ENCODE measurements around the gene DIDO1. TPM values are rescaled to one million over a fixed set of nuclear protein-coding genes. Genes with fewer than 3 reads are reported as not detected.
A peak's percentile ranks its signal among the peaks of the same experiment; 100 is the strongest.

The DIDO1 gene
- total and polyA plus RNA-seq, 8 donors = 38.1 to 65.9 (median 58.5) TPM

DNA sequence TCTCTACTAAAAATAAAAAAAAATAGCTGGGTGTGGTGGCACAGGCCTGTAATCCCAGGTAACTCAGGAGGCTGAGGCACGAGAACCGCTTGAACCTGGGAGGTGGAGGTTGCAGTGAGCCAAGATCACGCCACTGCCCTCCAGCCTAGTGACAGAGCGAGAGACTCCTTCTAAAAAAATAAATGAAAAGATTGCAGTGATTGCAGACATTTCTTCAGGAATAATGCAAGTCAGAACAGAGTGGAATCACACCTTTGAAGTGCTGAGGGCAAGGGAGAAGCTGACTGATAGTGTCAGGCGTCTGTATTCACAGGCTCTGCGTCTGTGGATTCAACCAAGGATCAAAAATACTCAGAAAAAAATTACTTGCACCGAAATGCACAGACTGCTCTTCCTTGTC, 62.1 kb downstream of the DIDO1 start:
- no peak overlapping the region for H3K27ac ChIP-seq
- no peak for ATAC-seq
- TF ChIP-seq, protein P1, sequence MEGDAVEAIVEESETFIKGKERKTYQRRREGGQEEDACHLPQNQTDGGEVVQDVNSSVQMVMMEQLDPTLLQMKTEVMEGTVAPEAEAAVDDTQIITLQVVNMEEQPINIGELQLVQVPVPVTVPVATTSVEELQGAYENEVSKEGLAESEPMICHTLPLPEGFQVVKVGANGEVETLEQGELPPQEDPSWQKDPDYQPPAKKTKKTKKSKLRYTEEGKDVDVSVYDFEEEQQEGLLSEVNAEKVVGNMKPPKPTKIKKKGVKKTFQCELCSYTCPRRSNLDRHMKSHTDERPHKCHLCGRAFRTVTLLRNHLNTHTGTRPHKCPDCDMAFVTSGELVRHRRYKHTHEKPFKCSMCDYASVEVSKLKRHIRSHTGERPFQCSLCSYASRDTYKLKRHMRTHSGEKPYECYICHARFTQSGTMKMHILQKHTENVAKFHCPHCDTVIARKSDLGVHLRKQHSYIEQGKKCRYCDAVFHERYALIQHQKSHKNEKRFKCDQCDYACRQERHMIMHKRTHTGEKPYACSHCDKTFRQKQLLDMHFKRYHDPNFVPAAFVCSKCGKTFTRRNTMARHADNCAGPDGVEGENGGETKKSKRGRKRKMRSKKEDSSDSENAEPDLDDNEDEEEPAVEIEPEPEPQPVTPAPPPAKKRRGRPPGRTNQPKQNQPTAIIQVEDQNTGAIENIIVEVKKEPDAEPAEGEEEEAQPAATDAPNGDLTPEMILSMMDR (IDR thresholded peaks at IDR 0.05) = no peak
- intact Hi-C loops (cut with DNase I) = no loop called here
- no peaks in the 10 kb centered on the region for H3K36me3 ChIP-seq
- peak in 1 of 4 donors; percentile 4 for DNase-seq
- peaks cover 7 to 19% of the 10 kb centered on the region in 2 donors for H3K4me1 ChIP-seq
- peaks cover 0 to 12% of the 10 kb centered on the region in 2 donors for H3K27me3 ChIP-seq
- H3K4me3 ChIP-seq = no peak overlapping the region
- H3K9me3 ChIP-seq = no peaks in the 10 kb centered on the region

DNA sequence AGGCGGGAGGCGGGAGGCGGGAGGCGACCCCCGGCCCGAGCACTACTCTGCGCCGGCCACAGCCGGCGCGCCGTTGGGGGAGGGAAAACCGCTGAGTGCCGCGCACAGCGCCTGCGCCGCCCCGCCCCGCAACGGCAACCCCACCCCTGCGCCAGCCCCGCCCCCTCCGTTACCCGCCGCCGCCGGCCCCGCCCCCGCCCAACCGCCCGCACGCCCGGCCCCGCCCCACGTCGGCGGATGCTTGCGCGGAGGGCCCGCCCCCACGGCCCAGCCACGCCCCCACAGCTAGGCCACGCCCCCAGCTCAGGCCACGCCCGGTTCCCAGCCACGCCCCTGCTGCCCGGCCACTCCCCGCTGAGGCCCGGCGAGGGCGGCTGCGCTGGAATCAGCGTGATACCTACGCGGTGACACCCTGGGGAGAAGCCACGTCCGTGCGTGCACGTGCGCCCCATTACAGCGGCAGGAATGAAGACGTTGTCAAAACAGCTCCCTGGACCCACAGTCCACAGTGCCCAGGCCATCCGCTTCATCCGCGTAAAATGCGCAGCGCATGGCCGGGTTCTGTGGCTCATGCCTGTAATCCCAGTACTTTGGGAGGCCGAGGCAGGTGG, 64.5 kb downstream of the DIDO1 start, which contains the start of gene TCFL5:
Gene TCFL5, minus strand, starts transcription at position 97 of the 611 bp plus-strand sequence. CDS start 152 bp downstream, outside the sequence.
- peaks cover 0 to 7% of the 10 kb centered on the region in 2 donors for H3K36me3 ChIP-seq
- H3K9me3 ChIP-seq = no peaks in the 10 kb centered on the region
- peak within 1 kb of the TSS; percentile 15 to 42 for H3K4me3 ChIP-seq
- H3K27ac ChIP-seq = no peak within 1 kb of the TSS
- ATAC-seq (peak; percentile 100), DNase-seq (peak; percentile 74 to 98 (median 89))
- intact Hi-C loops (cut with DNase I) = no loop called here
- peaks cover 0 to 12% of the 10 kb centered on the region in 2 donors for H3K27me3 ChIP-seq
- TF ChIP-seq, protein P1 (IDR thresholded peaks at IDR 0.05) = no peak
- peaks cover 7 to 19% of the 10 kb centered on the region in 2 donors for H3K4me1 ChIP-seq

- H3K27me3 ChIP-seq = peaks cover 0 to 12% of the 10 kb centered on the region in 2 donors
- H3K36me3 ChIP-seq = peaks cover 0 to 10% of the 10 kb centered on the region in 2 donors
- DNase-seq (peak in 2 of 4 donors; percentile 43 to 86), ATAC-seq (no peak)
- H3K27ac ChIP-seq = no peak overlapping the region
- TF ChIP-seq, protein P1 (IDR thresholded peaks at IDR 0.05) = no peak
- intact Hi-C loops (cut with DNase I) = no loop called here
- peaks cover 7 to 19% of the 10 kb centered on the region in 2 donors for H3K4me1 ChIP-seq
- peak overlapping the region; percentile 15 to 42 for H3K4me3 ChIP-seq
- H3K9me3 ChIP-seq = no peaks in the 10 kb centered on the region
Observed at GRCh38 chr20:62860924-62861691, 65.2 kb downstream of the DIDO1 start.

DNA sequence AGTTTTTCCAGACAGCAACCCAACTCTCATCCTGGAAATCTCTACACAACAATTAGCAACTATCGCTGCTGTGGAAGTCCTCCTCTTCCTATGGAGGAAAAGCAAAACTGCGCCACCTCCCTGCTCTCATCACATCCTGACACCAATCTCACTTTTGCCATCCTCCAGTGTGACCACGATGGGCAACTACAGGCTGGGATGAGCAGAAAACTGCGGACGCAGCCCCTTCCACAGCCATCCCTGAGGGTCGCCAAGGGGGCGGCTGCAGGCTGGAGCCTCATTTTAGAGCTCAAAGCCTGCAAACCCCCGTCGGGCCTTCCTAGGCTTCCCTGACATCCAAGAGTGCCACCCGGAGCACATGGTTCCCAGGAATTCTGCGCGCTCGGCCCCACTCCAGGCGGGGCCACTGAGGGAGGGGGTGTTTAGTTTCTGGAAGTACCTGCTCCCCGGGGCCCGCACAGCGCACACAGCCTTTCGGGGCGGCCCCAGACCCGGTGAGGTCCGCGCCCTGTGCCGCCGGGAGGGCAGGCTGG, 65.8 kb downstream of the DIDO1 start:
- TF ChIP-seq, protein P1 (IDR thresholded peaks at IDR 0.05) = no peak
- Histone ChIP-seq H3K36me3 (peaks cover 0 to 10% of the 10 kb centered on the region in 2 donors), H3K27me3 (peaks cover 0 to 12% of the 10 kb centered on the region in 2 donors), H3K9me3 (no peaks in the 10 kb centered on the region), H3K4me3 (peak overlapping the region; percentile 5 to 42), H3K4me1 (peaks cover 7 to 19% of the 10 kb centered on the region in 2 donors), H3K27ac (no peak overlapping the region)
- ATAC-seq = no peak
- peak in 2 of 4 donors; percentile 35 to 79 for DNase-seq
- intact Hi-C loops (cut with DNase I) = no loop called here

DNA sequence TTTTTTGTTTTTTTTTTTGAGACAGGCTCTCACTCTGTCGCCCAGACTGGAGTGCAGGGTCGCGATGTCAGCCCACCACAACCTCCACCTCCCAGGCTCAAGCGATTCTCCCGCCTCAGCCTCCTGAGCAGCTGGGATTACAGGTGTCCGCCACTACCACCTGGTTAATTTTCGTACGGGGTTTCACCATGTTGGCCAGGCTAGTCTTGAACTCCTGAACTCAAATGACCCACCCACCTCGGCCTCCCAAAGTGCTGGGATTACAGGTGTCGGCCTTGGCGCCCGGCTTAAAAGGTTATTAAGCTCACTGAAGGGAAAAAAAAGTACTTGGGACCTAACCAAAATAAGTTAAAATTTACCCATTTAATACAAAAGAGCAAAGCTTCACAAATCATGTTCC, 66.6 kb downstream of the DIDO1 start:
- peaks cover 7 to 19% of the 10 kb centered on the region in 2 donors for H3K4me1 ChIP-seq
- peak in 1 of 4 donors; percentile 23 for DNase-seq
- no peaks in the 10 kb centered on the region for H3K9me3 ChIP-seq
- intact Hi-C loops (cut with DNase I) = no loop called here
- no peak overlapping the region for H3K27ac ChIP-seq
- peaks cover 0 to 14% of the 10 kb centered on the region in 2 donors for H3K36me3 ChIP-seq
- ATAC-seq = no peak
- H3K27me3 ChIP-seq = peaks cover 0 to 12% of the 10 kb centered on the region in 2 donors
- TF ChIP-seq, protein P1 (IDR thresholded peaks at IDR 0.05) = no peak
- no peak overlapping the region for H3K4me3 ChIP-seq
